OCI-LY7 (cell line): ENCODE data around the gene ZNF23. TPM values are rescaled to one million over a fixed set of nuclear protein-coding genes. Genes with fewer than 3 reads are reported as not detected.

Experiments used
- BruUV-seq: library from RNA; stranded (reverse); fragments of 400-500 nt; replicated peaks from 2 replicates; lab custom pipeline; 2021; lab: Mats Ljungman, UMichigan
- CTCF ChIA-PET: fragments of 300-600 bp; sonication (Branson Sonifier 250); formaldehyde crosslinking; loops from one replicate; lab custom pipeline; 2022; ENCODE audit warnings: antibody characterized with exemption; ENCODE audit not compliant: unreplicated experiment; lab: Charles Lee
- POLR2A ChIA-PET: fragments of 300-600 bp; sonication (Branson Sonifier 250); formaldehyde crosslinking; loops from one replicate; lab custom pipeline; 2022; ENCODE audit warnings: antibody characterized with exemption; lab: Charles Lee
- DNase-seq: peaks from one replicate; pipeline ENCODE4 v3.0.0-alpha.2; 2015; ENCODE audit warnings: low spot score
- H2AFZ ChIP-seq: fragments of 200-600 bp; sonication (generic), shearing (Covaris generic); 2 replicates; pipeline ENCODE4 v1.6.1; 2014; ENCODE audit warnings: mild to moderate bottlenecking, antibody characterized with exemption, low read length, moderate library complexity
- H3K27ac ChIP-seq: fragments of 200-600 bp; sonication (generic); 2 replicates; pipeline ENCODE4 v1.5.1; 2014; ENCODE audit warnings: mixed run types, low read depth, mild to moderate bottlenecking, moderate library complexity, low read length, inconsistent platforms; ENCODE audit not compliant: poor library complexity, severe bottlenecking
- H3K36me3 ChIP-seq: fragments of 200-600 bp; sonication (generic); 2 replicates; pipeline ENCODE4 v1.6.1; 2014; ENCODE audit warnings: mild to moderate bottlenecking, antibody characterized with exemption, low read length, moderate library complexity, mixed read lengths; ENCODE audit not compliant: insufficient read depth
- H3K4me1 ChIP-seq: fragments of 200-600 bp; sonication (generic); 2 replicates; pipeline ENCODE4 v1.5.1; 2014; ENCODE audit warnings: mild to moderate bottlenecking, low read length; ENCODE audit not compliant: insufficient read depth, poor library complexity, severe bottlenecking
- H3K4me2 ChIP-seq: fragments of 200-600 bp; sonication (generic); 2 replicates; pipeline ENCODE4 v1.6.1; 2014; ENCODE audit warnings: mild to moderate bottlenecking, low read length
- H3K4me3 ChIP-seq: fragments of 200-600 bp; sonication (generic); 2 replicates; pipeline ENCODE4 v1.5.1; 2014; ENCODE audit warnings: mild to moderate bottlenecking, low read depth, low read length; ENCODE audit not compliant: poor library complexity, severe bottlenecking
- H3K79me2 ChIP-seq: fragments of 200-600 bp; sonication (generic); 2 replicates; pipeline ENCODE4 v1.6.1; 2016; ENCODE audit warnings: low read depth, mild to moderate bottlenecking, low read length, moderate library complexity, mixed read lengths; ENCODE audit not compliant: insufficient read depth
- H3K9me2 ChIP-seq: fragments of 200-600 bp; sonication (generic); 2 replicates; pipeline ENCODE4 v1.6.1; 2016; ENCODE audit warnings: mild to moderate bottlenecking, low read length, mixed read lengths; ENCODE audit not compliant: insufficient read depth
- H3K9me3 ChIP-seq: fragments of 200-600 bp; sonication (generic); 2 replicates; pipeline ENCODE4 v1.6.1; 2014; ENCODE audit warnings: mild to moderate bottlenecking, mixed run types, low read length, mixed read lengths
- H4K20me1 ChIP-seq: fragments of 200-600 bp; sonication (generic); 2 replicates; pipeline ENCODE4 v1.6.1; 2014; ENCODE audit warnings: mild to moderate bottlenecking, antibody characterized with exemption, low read length, moderate library complexity, mixed read lengths; ENCODE audit not compliant: insufficient read depth
- EZH2phosphoT487 ChIP-seq: fragments of 200-600 bp; sonication (generic); IDR thresholded peaks from 2 replicates; pipeline ENCODE4 v1.6.1; 2018; ENCODE audit warnings: low read depth, borderline replicate concordance, mild to moderate bottlenecking, mixed run types, antibody characterized with exemption, low read length, moderate library complexity, mixed read lengths
- intact Hi-C: fragments of 100-400 bp; cut with micrococcal nuclease; formaldehyde crosslinking; loops from one replicate; pipeline ENCODE4 v1.10.0; 2022; ENCODE audit not compliant: unreplicated experiment
- total RNA-seq, 2 experiments: library from RNA; depleted of rRNA in 1 of 2; stranded (reverse); fragments of >200 nt in 1 of 2; shearing (Covaris generic) in 1 of 2; gene quantifications; 2 replicates each; pipeline ENCODE4 v1.2.3, GENCODE V29; 2014 to 2022
- TF ChIP-seq, protein P1 (sequence below): fragments of 200-600 bp; sonication (generic); conservative IDR thresholded peaks from 2 replicates; pipeline ENCODE4 v1.5.1; 2014; ENCODE audit warnings: mild to moderate bottlenecking, antibody characterized with exemption, low read length, moderate library complexity, mixed read lengths

The ZNF23 gene
- total RNA-seq, 2 experiments from 2014 or later: 7.4 to 11.8 TPM

DNA sequence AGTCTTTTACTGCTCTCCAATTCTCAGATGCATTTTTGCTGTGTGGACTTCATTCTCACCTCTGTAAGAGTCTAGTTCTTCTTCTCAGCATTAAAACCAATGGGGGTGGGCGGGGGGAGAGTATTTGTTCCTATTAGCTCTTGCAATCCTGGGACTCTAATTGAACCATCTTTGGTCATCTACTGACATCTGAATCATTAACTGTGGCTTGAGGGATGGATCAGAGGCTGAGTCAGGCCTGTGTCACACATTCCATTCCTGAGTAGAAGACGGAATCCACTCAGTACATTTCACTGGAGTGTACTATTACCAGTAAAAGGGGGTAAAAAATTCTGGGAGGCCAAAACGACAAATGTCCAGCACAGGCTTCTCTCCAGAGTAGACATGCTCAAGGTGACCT, 12.8 kb upstream of the ZNF23 start:
- Histone ChIP-seq H3K4me3 (no peak overlapping the region), H3K4me2 (no peak overlapping the region), H3K79me2 (no peaks in the 10 kb centered on the region), H3K4me1 (no peaks in the 10 kb centered on the region), H4K20me1 (no peaks in the 10 kb centered on the region), H3K9me2 (no peaks in the 10 kb centered on the region), H3K27ac (no peak overlapping the region), H2AFZ (no peak overlapping the region), H3K9me3 (no peaks in the 10 kb centered on the region), H3K36me3 (no peaks in the 10 kb centered on the region)
- no TSS peak for BruUV-seq
- TF ChIP-seq, protein P1, sequence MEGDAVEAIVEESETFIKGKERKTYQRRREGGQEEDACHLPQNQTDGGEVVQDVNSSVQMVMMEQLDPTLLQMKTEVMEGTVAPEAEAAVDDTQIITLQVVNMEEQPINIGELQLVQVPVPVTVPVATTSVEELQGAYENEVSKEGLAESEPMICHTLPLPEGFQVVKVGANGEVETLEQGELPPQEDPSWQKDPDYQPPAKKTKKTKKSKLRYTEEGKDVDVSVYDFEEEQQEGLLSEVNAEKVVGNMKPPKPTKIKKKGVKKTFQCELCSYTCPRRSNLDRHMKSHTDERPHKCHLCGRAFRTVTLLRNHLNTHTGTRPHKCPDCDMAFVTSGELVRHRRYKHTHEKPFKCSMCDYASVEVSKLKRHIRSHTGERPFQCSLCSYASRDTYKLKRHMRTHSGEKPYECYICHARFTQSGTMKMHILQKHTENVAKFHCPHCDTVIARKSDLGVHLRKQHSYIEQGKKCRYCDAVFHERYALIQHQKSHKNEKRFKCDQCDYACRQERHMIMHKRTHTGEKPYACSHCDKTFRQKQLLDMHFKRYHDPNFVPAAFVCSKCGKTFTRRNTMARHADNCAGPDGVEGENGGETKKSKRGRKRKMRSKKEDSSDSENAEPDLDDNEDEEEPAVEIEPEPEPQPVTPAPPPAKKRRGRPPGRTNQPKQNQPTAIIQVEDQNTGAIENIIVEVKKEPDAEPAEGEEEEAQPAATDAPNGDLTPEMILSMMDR: no peak
- no peak for TF ChIP-seq EZH2phosphoT487
- DNase-seq: no peak
- intact Hi-C loops: no loop called here
- ChIA-PET POLR2A (no interaction called here), CTCF (no interaction called here)

DNA sequence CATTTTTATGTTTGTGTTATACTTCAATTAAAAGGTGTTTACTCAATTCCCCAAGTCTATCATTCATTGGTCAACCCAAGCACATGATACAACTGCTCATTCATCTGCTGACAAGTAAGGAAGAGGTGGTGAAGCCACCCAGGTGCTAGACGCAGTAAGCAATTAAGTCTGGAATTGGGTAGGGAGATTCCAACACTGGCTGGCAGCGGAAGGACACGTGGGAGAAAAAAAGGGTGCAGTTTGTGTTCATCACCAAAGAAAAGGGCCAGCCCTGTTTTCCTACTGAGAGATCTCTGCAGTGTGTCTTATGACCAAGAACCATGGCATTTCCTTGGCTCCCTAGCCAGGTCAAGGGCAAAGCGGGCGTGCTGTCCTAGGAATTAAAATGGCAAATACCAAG, 11.8 kb upstream of the ZNF23 start:
- Histone ChIP-seq H3K4me1 (no peaks in the 10 kb centered on the region), H3K9me2 (no peaks in the 10 kb centered on the region), H3K27ac (no peak overlapping the region), H3K36me3 (no peaks in the 10 kb centered on the region), H3K4me2 (no peak overlapping the region), H4K20me1 (no peaks in the 10 kb centered on the region), H3K9me3 (no peaks in the 10 kb centered on the region), H3K79me2 (no peaks in the 10 kb centered on the region), H2AFZ (no peak overlapping the region), H3K4me3 (no peak overlapping the region)
- intact Hi-C loops: no loop called here
- CTCF ChIA-PET: no interaction called here
- TF ChIP-seq, protein P1: no peak
- TF ChIP-seq EZH2phosphoT487: no peak
- BruUV-seq: no TSS peak
- DNase-seq: no peak
- POLR2A ChIA-PET: no interaction called here

DNA sequence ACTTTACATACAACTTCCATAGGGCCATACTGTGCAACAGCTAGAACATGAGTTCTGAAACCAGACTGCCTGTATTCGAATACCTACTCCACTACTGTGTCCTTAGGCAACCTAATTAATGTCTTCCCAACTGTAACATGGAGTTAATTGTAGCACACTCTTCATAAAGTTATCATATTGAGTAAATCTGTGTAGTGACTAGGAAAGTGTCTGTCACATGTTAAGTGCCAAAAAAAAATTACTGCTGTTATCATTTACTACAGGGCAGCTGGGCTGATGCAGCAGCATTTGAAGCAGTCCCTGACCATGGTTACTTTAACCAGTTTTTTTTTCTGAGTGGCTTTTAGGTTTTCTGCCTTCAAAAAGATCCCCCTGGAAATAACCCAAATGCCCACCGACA, 10.9 kb upstream of the ZNF23 start:
- Histone ChIP-seq H3K27ac (no peak overlapping the region), H3K79me2 (no peaks in the 10 kb centered on the region), H3K36me3 (no peaks in the 10 kb centered on the region), H3K4me3 (no peak overlapping the region), H3K9me2 (no peaks in the 10 kb centered on the region), H3K9me3 (no peaks in the 10 kb centered on the region), H2AFZ (no peak overlapping the region), H3K4me2 (no peak overlapping the region), H3K4me1 (no peaks in the 10 kb centered on the region), H4K20me1 (no peaks in the 10 kb centered on the region)
- TF ChIP-seq, protein P1: no peak
- no peak for TF ChIP-seq EZH2phosphoT487
- DNase-seq: no peak
- ChIA-PET POLR2A (no interaction called here), CTCF (no interaction called here)
- intact Hi-C loops: no loop called here
- no TSS peak for BruUV-seq
